Mammary epithelial cell (primary cell): ENCODE results near the gene RPS4Y1.

Experiments used
- EZH2 ChIP-seq: IDR thresholded peaks from 2 replicates; pipeline ENCODE4 v1.6.1; 2012; ENCODE audit warnings: low read length, inconsistent platforms, borderline replicate concordance
- TF ChIP-seq, protein P1 (sequence below), 2 donors: IDR thresholded peaks in 1 of 2; conservative IDR thresholded peaks in 1 of 2; 2 replicates each; pipeline ENCODE4 v1.5.1; 2011 to 2012; ENCODE audit warnings: inconsistent platforms in 2 of 2, low read length in 2 of 2, mild to moderate bottlenecking in 2 of 2, control low read depth in 1 of 2, low read depth in 1 of 2; ENCODE audit not compliant: insufficient read depth in 1 of 2; ENCODE audit errors: extremely low read depth in 1 of 2

DNA sequence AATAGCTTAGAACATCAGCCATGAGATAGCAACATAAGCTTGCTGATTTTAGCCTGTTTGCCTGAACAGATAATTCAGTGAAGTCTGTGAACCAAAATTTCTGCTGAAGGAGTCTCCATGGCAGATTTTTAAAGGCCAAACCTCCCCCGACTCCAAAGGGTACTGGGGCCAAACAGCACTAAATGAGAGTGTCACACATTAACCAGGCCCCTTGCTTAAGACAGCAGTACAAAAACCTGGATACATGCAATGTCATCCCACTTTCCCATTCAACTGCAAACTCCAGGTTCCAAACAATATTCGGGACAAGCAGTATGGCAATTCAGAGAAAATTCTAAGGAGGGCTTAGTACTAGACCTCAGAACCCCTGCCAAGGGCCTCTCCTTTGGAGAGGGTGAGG, 4.3 kb upstream of the RPS4Y1 start:
- TF ChIP-seq, protein P1, sequence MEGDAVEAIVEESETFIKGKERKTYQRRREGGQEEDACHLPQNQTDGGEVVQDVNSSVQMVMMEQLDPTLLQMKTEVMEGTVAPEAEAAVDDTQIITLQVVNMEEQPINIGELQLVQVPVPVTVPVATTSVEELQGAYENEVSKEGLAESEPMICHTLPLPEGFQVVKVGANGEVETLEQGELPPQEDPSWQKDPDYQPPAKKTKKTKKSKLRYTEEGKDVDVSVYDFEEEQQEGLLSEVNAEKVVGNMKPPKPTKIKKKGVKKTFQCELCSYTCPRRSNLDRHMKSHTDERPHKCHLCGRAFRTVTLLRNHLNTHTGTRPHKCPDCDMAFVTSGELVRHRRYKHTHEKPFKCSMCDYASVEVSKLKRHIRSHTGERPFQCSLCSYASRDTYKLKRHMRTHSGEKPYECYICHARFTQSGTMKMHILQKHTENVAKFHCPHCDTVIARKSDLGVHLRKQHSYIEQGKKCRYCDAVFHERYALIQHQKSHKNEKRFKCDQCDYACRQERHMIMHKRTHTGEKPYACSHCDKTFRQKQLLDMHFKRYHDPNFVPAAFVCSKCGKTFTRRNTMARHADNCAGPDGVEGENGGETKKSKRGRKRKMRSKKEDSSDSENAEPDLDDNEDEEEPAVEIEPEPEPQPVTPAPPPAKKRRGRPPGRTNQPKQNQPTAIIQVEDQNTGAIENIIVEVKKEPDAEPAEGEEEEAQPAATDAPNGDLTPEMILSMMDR (conservative IDR thresholded peaks at IDR 0.05 in 1 of 2, IDR thresholded peaks at IDR 0.05 in 1 of 2; ENCODE audit: extremely low read depth in 1 of 2, insufficient read depth in 1 of 2, low read depth in 1 of 2, low read length in 2 of 2) = no peak
- TF ChIP-seq EZH2 = no peak
